OCI-LY3 (cell line): Measurements from ENCODE around the gene FIBCD1.
A peak's percentile ranks its signal among the peaks of the same experiment; 100 is the strongest.

Experiments
- H2AFZ ChIP-seq: fragments of 200-600, 300-600 bp; shearing (Covaris generic); 2 replicates; pipeline ENCODE4 v1.6.0; 2014; ENCODE audit warnings: antibody characterized with exemption, low read depth, low read length
- H3K27ac ChIP-seq: fragments of 200-600, 300-600 bp; sonication (generic); 2 replicates; pipeline ENCODE4 v1.5.1; 2014; ENCODE audit warnings: mild to moderate bottlenecking, low read length, moderate library complexity, mixed read lengths
- H3K27me3 ChIP-seq: fragments of 200-600, 300-600 bp; sonication (generic); 2 replicates; pipeline ENCODE4 v1.6.1; 2014; ENCODE audit warnings: low read depth, low read length, mixed read lengths
- H3K36me3 ChIP-seq: fragments of 200-600, 300-600 bp; sonication (generic); replicated peaks from 2 replicates; pipeline ENCODE3; 2014; ENCODE audit warnings: low read depth, low read length, mixed read lengths
- H3K4me1 ChIP-seq: fragments of 300-600, 200-600 bp; sonication (generic); 2 replicates; pipeline ENCODE4 v1.6.1; 2014; ENCODE audit warnings: low read length, mixed read lengths
- H3K4me2 ChIP-seq: fragments of 200-600, 300-600 bp; sonication (generic); 2 replicates; pipeline ENCODE4 v1.6.1; 2014; ENCODE audit warnings: low read length, mixed read lengths
- H3K4me3 ChIP-seq: fragments of 300-600, 200-600 bp; sonication (generic); 2 replicates; pipeline ENCODE4 v1.5.1; 2014; ENCODE audit warnings: antibody characterized with exemption, mild to moderate bottlenecking, low read length, moderate library complexity
- H3K79me2 ChIP-seq: fragments of 300-600, 200-600 bp; shearing (Covaris generic); 2 replicates; pipeline ENCODE4 v1.6.1; 2014; ENCODE audit warnings: mild to moderate bottlenecking, low read length, mixed read lengths
- H3K9ac ChIP-seq: fragments of 300-600, 200-600 bp; shearing (Covaris generic); 2 replicates; pipeline ENCODE4 v1.6.0; 2014; ENCODE audit warnings: mild to moderate bottlenecking, low read length, moderate library complexity
- H3K9me3 ChIP-seq: fragments of 200-600, 300-600 bp; shearing (Covaris generic); 2 replicates; pipeline ENCODE4 v1.6.1; 2014; ENCODE audit warnings: low read length, mixed read lengths; ENCODE audit not compliant: insufficient read depth
- H4K20me1 ChIP-seq: fragments of 200-600, 300-600 bp; sonication (generic); 2 replicates; pipeline ENCODE4 v1.6.1; 2016; ENCODE audit warnings: low read length, mixed read lengths; ENCODE audit not compliant: insufficient read depth
- CTCF ChIP-seq: fragments of 200-600, 300-600 bp; sonication (generic); IDR thresholded peaks from 2 replicates; pipeline ENCODE4 v1.5.1; 2014; ENCODE audit warnings: antibody characterized with exemption, low read length, low read depth
- EZH2phosphoT487 ChIP-seq: fragments of 200-600 bp; shearing (Covaris generic); IDR thresholded peaks from 2 replicates; pipeline ENCODE4 v1.6.1; 2018; ENCODE audit warnings: antibody characterized with exemption, mixed run types, low read depth

The FIBCD1 gene

GRCh38 chr9:130895481-130896232 is 43.4 kb downstream of the FIBCD1 start:
- Histone ChIP-seq H3K4me3 (no peak overlapping the region), H3K9ac (no peak overlapping the region), H3K27me3 (peaks cover 7% of the 10 kb centered on the region), H3K4me2 (no peak overlapping the region), H3K27ac (no peak overlapping the region), H3K9me3 (no peaks in the 10 kb centered on the region), H2AFZ (no peak overlapping the region), H3K4me1 (no peaks in the 10 kb centered on the region), H3K36me3 (peaks cover 5% of the 10 kb centered on the region), H4K20me1 (no peaks in the 10 kb centered on the region), H3K79me2 (no peaks in the 10 kb centered on the region)
- TF ChIP-seq CTCF: no peak
- TF ChIP-seq EZH2phosphoT487: no peak

- no peak for TF ChIP-seq EZH2phosphoT487
- TF ChIP-seq CTCF: no peak
- no peak overlapping the region for H3K4me3 ChIP-seq
- H3K9me3 ChIP-seq: no peaks in the 10 kb centered on the region
- no peaks in the 10 kb centered on the region for H3K4me1 ChIP-seq
- no peaks in the 10 kb centered on the region for H3K79me2 ChIP-seq
- no peak overlapping the region for H3K9ac ChIP-seq
- H2AFZ ChIP-seq: no peak overlapping the region
- no peak overlapping the region for H3K27ac ChIP-seq
- H3K36me3 ChIP-seq: peaks cover 9% of the 10 kb centered on the region
- H4K20me1 ChIP-seq: no peaks in the 10 kb centered on the region
- 0 out of 2 replicates have a peak, but pooled peaks cover under 1% of the 10 kb centered on the region for H3K27me3 ChIP-seq
- H3K4me2 ChIP-seq: no peak overlapping the region
These were observed 44.0 kb downstream of the FIBCD1 start for GRCh38 chr9:130895038-130895437.

- no peak for TF ChIP-seq EZH2phosphoT487
- no peak for TF ChIP-seq CTCF
- no peaks in the 10 kb centered on the region for H3K79me2 ChIP-seq
- no peak overlapping the region for H3K4me2 ChIP-seq
- H3K27ac ChIP-seq: no peak overlapping the region
- no peak overlapping the region for H2AFZ ChIP-seq
- peaks cover 11% of the 10 kb centered on the region for H3K36me3 ChIP-seq
- H3K4me3 ChIP-seq: no peak overlapping the region
- H4K20me1 ChIP-seq: no peaks in the 10 kb centered on the region
- H3K4me1 ChIP-seq: no peaks in the 10 kb centered on the region
- H3K9me3 ChIP-seq: no peaks in the 10 kb centered on the region
- no peak overlapping the region for H3K9ac ChIP-seq
- H3K27me3 ChIP-seq: no peaks in the 10 kb centered on the region
These were observed 44.5 kb downstream of the FIBCD1 start for GRCh38 chr9:130894546-130894945.

GRCh38 chr9:130893341-130894101 is 45.5 kb downstream of the FIBCD1 start:
- H3K4me2 ChIP-seq: no peak overlapping the region
- H3K27me3 ChIP-seq: no peaks in the 10 kb centered on the region
- no peak overlapping the region for H3K27ac ChIP-seq
- no peaks in the 10 kb centered on the region for H3K4me1 ChIP-seq
- H3K79me2 ChIP-seq: no peaks in the 10 kb centered on the region
- H2AFZ ChIP-seq: no peak overlapping the region
- H4K20me1 ChIP-seq: no peaks in the 10 kb centered on the region
- peaks cover 11% of the 10 kb centered on the region for H3K36me3 ChIP-seq
- no peak overlapping the region for H3K4me3 ChIP-seq
- TF ChIP-seq EZH2phosphoT487 (no peak), CTCF (peak; percentile 21; the same call in 1 of the 2 replicates)
- H3K9me3 ChIP-seq: no peaks in the 10 kb centered on the region
- no peak overlapping the region for H3K9ac ChIP-seq
